GM12875 (cell line): Measurements from ENCODE around the gene SETSIP.

Experiments
- H3K4me3 ChIP-seq: one replicate; pipeline ENCODE4 v1.5.1; 2011; ENCODE audit warnings: low read depth, low read length, control low read depth
- CTCF ChIP-seq: IDR thresholded peaks from 2 replicates; pipeline ENCODE4 v1.5.1; 2011; ENCODE audit warnings: low read depth, mild to moderate bottlenecking, control low read depth, inconsistent platforms, low read length, moderate library complexity, borderline replicate concordance; ENCODE audit not compliant: insufficient read depth

SETSIP gene

GRCh38 chr1:92095874-92096273 lies 20.7 kb upstream of the SETSIP start:
- no peak overlapping the region for H3K4me3 ChIP-seq
- no peak for TF ChIP-seq CTCF

- TF ChIP-seq CTCF, result no peak
- no peak overlapping the region for H3K4me3 ChIP-seq
These were observed 19.4 kb upstream of the SETSIP start for GRCh38 chr1:92094595-92094994.

- H3K4me3 ChIP-seq, result no peak overlapping the region
- no peak for TF ChIP-seq CTCF
These were observed 18.9 kb upstream of the SETSIP start for GRCh38 chr1:92094090-92094489.

- no peak overlapping the region for H3K4me3 ChIP-seq
- no peak for TF ChIP-seq CTCF
These were observed 16.4 kb upstream of the SETSIP start for GRCh38 chr1:92091625-92092024.

- H3K4me3 ChIP-seq, result no peak overlapping the region
- no peak for TF ChIP-seq CTCF
These were observed 12.3 kb upstream of the SETSIP start for GRCh38 chr1:92087542-92087941.

- no peak overlapping the region for H3K4me3 ChIP-seq
- TF ChIP-seq CTCF, result no peak
These were observed 10.5 kb upstream of the SETSIP start for GRCh38 chr1:92085727-92086126.

- H3K4me3 ChIP-seq, result no peak overlapping the region
- no peak for TF ChIP-seq CTCF
These were observed 9.4 kb upstream of the SETSIP start for GRCh38 chr1:92084651-92085050.
